Body of pancreas (tissue), 4 donors: ENCODE results near the gene SLTM.

Source experiments
- POLR2A ChIP-seq, 3 donors: fragments of 450-650 bp; IDR thresholded peaks; one replicate each; pipeline ENCODE4 v1.6.1; 2016; ENCODE audit warnings: antibody characterized with exemption in 3 of 3, mild to moderate bottlenecking in 2 of 3
- TF ChIP-seq, protein P1 (sequence below), 7 experiments: fragments of 450-650 bp in 4 of 7; fragments of 200-600 bp in 3 of 7; sonication (generic) in 3 of 7; IDR thresholded peaks; one replicate each; pipeline ENCODE4 v1.5.1; 2016 to 2019; ENCODE audit warnings: antibody characterized with exemption in 7 of 7

DNA sequence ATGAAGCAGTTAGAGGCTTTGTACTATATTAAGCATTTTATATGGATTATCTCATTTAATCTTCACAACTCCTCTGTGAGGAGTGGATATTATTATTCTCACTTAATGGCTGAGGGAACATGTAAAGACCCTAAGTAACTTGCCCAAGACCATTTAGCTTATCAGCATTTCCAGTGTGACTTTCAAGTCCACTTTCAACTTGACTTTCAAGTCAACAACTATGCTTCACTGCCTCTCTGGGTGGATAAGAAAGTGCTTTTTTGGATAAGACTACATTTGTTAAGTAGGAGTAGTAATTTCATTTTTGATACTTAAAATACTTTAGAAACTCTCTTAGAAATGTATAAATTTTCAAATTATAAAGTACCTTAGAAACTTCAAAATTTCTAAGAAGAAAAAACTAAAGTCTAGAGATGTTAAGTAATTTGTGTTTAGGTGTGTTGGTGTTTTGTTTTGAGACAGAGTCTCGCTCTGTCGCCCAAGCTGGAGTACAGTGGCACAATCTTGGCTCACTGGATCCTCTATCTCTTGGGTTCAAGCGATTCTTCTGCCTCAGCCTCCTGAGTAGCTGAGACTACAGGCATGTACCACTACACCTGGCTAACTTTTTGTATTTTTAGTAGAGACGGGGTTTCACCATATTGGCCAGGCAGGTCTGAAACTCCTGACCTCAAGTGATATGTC, 90.6 kb downstream of the SLTM start:
- TF ChIP-seq, protein P1, sequence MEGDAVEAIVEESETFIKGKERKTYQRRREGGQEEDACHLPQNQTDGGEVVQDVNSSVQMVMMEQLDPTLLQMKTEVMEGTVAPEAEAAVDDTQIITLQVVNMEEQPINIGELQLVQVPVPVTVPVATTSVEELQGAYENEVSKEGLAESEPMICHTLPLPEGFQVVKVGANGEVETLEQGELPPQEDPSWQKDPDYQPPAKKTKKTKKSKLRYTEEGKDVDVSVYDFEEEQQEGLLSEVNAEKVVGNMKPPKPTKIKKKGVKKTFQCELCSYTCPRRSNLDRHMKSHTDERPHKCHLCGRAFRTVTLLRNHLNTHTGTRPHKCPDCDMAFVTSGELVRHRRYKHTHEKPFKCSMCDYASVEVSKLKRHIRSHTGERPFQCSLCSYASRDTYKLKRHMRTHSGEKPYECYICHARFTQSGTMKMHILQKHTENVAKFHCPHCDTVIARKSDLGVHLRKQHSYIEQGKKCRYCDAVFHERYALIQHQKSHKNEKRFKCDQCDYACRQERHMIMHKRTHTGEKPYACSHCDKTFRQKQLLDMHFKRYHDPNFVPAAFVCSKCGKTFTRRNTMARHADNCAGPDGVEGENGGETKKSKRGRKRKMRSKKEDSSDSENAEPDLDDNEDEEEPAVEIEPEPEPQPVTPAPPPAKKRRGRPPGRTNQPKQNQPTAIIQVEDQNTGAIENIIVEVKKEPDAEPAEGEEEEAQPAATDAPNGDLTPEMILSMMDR (IDR thresholded peaks at IDR 0.05) = no peak
- no peak for TF ChIP-seq POLR2A (IDR thresholded peaks at IDR 0.05)
